PFSK-1 (cell line): ENCODE measurements around the gene PGBD5.

Source experiments
- FOXP2 ChIP-seq: optimal IDR thresholded peaks from 2 replicates; pipeline ENCODE3; 2011; ENCODE audit warnings: borderline replicate concordance, control low read depth, inconsistent platforms; ENCODE audit not compliant: insufficient read depth; ENCODE audit errors: extremely low read length, extremely low read depth
- POLR2AphosphoS5 ChIP-seq: IDR thresholded peaks from 2 replicates; pipeline ENCODE4 v1.6.1; 2012; ENCODE audit warnings: low read depth, mild to moderate bottlenecking, control low read depth, low read length, moderate library complexity
- REST ChIP-seq, 2 experiments: IDR thresholded peaks; 2 replicates each; pipeline versions ENCODE4 v1.6.1 to v1.8.0; 2011 to 2012; ENCODE audit warnings: low read depth in 2 of 2, low read length in 2 of 2, control low read depth in 1 of 2, inconsistent platforms in 1 of 2, mild to moderate bottlenecking in 1 of 2, moderate library complexity in 1 of 2; ENCODE audit not compliant: insufficient read depth in 1 of 2
- SIN3A ChIP-seq: IDR thresholded peaks from 2 replicates; pipeline ENCODE4 v1.6.1; 2012; ENCODE audit warnings: mild to moderate bottlenecking, low read length, moderate library complexity, borderline replicate concordance; ENCODE audit not compliant: insufficient read depth
- TAF1 ChIP-seq: IDR thresholded peaks from 2 replicates; pipeline ENCODE4 v1.6.1; 2012; ENCODE audit warnings: low read length, control low read depth, borderline replicate concordance; ENCODE audit not compliant: insufficient read depth

PGBD5 gene

GRCh38 chr1:230267338-230268065 lies 158.6 kb downstream of the PGBD5 start:
- TF ChIP-seq FOXP2 (no peak), TAF1 (no peak), SIN3A (no peak), REST (IDR thresholded peaks at IDR 0.05; ENCODE audit: insufficient read depth in 1 of 2, low read depth in 2 of 2, low read length in 2 of 2) (no peak), POLR2AphosphoS5 (no peak)

GRCh38 chr1:230266456-230266855 lies 159.7 kb downstream of the PGBD5 start:
- TF ChIP-seq REST (IDR thresholded peaks at IDR 0.05; ENCODE audit: insufficient read depth in 1 of 2, low read depth in 2 of 2, low read length in 2 of 2) (no peak), FOXP2 (no peak), SIN3A (no peak), TAF1 (no peak), POLR2AphosphoS5 (no peak)

- TF ChIP-seq REST (IDR thresholded peaks at IDR 0.05; ENCODE audit: insufficient read depth in 1 of 2, low read depth in 2 of 2, low read length in 2 of 2): no peak
- TF ChIP-seq TAF1: no peak
- no peak for TF ChIP-seq SIN3A
- no peak for TF ChIP-seq FOXP2
- TF ChIP-seq POLR2AphosphoS5: no peak
Measured at GRCh38 chr1:230265200-230266115, 160.7 kb downstream of the PGBD5 start.
